ENCODE results near the gene GRAMD2B. TPM values are rescaled to one million over a fixed set of nuclear protein-coding genes. Genes with fewer than 3 reads are reported as not detected.

Gene GRAMD2B
- total and polyA plus RNA-seq, 2 of the 8 experiments (the other 6 are each of a cell fraction or from before 2014, with no cell fraction given): 6.4 to 9.4 TPM

GRCh38 chr5:126486332-126486731 is 63.1 kb downstream of the GRAMD2B start:
- no peak overlapping the region for H4K8ac ChIP-seq (ENCODE audit: extremely low read depth, insufficient read depth, low read length)
- H3K23ac ChIP-seq (ENCODE audit: insufficient read length): no peak overlapping the region
- H2AK5ac ChIP-seq (ENCODE audit: low read depth, low read length): no peak overlapping the region
- WGBS, 2 experiments (ENCODE audit: extremely low coverage in 1 of 2, insufficient coverage in 1 of 2, insufficient read length in 1 of 2, insufficient replicate concordance in 2 of 2, low coverage in 1 of 2, low lambda C conversion rate in 2 of 2, missing lambda C conversion rate in 1 of 2): 90% methylated on average over 3 of the region's 3 CpGs; no CpG with 5 or more reads in 1 of the 2 experiments
- no peak overlapping the region for H2BK120ac ChIP-seq (replicated peaks; ENCODE audit: low read depth, low read length)
- POLR2A ChIA-PET (ENCODE audit: partially characterized antibody): no interaction called here
- no peaks in the 10 kb centered on the region for H3K79me2 ChIP-seq (ENCODE audit: control insufficient read depth in 1 of 2, insufficient read depth in 2 of 2, low read length in 2 of 2)
- H4K20me1 ChIP-seq (replicated peaks in 1 of 2; ENCODE audit: control insufficient read depth in 1 of 2, insufficient read depth in 2 of 2, low read length in 2 of 2): no peaks in the 10 kb centered on the region
- H3K4ac ChIP-seq (replicated peaks; ENCODE audit: insufficient read length, low read depth, low read length): no peak overlapping the region
- no peaks in the 10 kb centered on the region for H3K4me1 ChIP-seq (replicated peaks in 1 of 4; ENCODE audit: control insufficient read depth in 3 of 4, insufficient read depth in 4 of 4, low read length in 3 of 4)
- H3K18ac ChIP-seq (ENCODE audit: extremely low read depth, low read length): no peak overlapping the region
- H3K9me3 ChIP-seq (ENCODE audit: insufficient read depth in 2 of 2, low read depth in 1 of 2, low read length in 1 of 2): no peaks in the 10 kb centered on the region
- DNase-seq (ENCODE audit: low read depth in 1 of 2, low spot score in 2 of 2) (no peak), FAIRE-seq (no peak)
- H3K56ac ChIP-seq (replicated peaks; ENCODE audit: insufficient read length, low read depth, low read length): no peak overlapping the region
- H3K4me3 ChIP-seq (ENCODE audit: extremely low read depth in 1 of 4, insufficient read depth in 2 of 4, low read depth in 3 of 4, low read length in 4 of 4): no peak overlapping the region
- CTCF ChIA-PET (ENCODE audit: partially characterized antibody): interaction anchor here (0.7 to 6.0 kb wide), 3 partner anchors 11 to 126 kb away, joined by 3 to 60 read pairs (median 3); no protein-coding TSS in a partner anchor
- H3K23me2 ChIP-seq (ENCODE audit: low read depth, low read length): no peaks in the 10 kb centered on the region
- H2AFZ ChIP-seq (ENCODE audit: low read length): no peak overlapping the region
- H2BK12ac ChIP-seq (ENCODE audit: low read depth, low read length): no peak overlapping the region
- H3K27ac ChIP-seq (ENCODE audit: low read depth, low read length): no peak overlapping the region
- H3K79me1 ChIP-seq (ENCODE audit: low read depth, low read length): no peaks in the 10 kb centered on the region
- H3K14ac ChIP-seq (ENCODE audit: insufficient read length): no peak overlapping the region
- H2BK5ac ChIP-seq (ENCODE audit: low read depth, low read length): no peak overlapping the region
- H3K4me2 ChIP-seq (ENCODE audit: insufficient read depth in 1 of 2, low read depth in 2 of 2, low read length in 2 of 2): no peak overlapping the region
- no peak overlapping the region for H2BK20ac ChIP-seq (ENCODE audit: low read length)
- H3K9ac ChIP-seq (replicated peaks in 1 of 4; ENCODE audit: extremely low read depth in 1 of 4, low read depth in 3 of 4, low read length in 3 of 4): no peak overlapping the region
- H2BK15ac ChIP-seq (ENCODE audit: low read length): no peak overlapping the region
- no peaks in the 10 kb centered on the region for H3K27me3 ChIP-seq (replicated peaks in 1 of 4; ENCODE audit: control insufficient read depth in 3 of 4, extremely low read depth in 1 of 4, insufficient read depth in 3 of 4, low read length in 3 of 4)
- peaks cover 2 to 67% (median 28%) of the 10 kb centered on the region in 4 experiments for H3K36me3 ChIP-seq (ENCODE audit: control insufficient read depth in 2 of 4, insufficient read depth in 4 of 4, low read length in 3 of 4)
- no peak overlapping the region for H4K5ac ChIP-seq (ENCODE audit: insufficient read length, low read depth, low read length)
- no peak overlapping the region for H4K91ac ChIP-seq (replicated peaks; ENCODE audit: insufficient read length, low read length)
- no peak for TF ChIP-seq HDAC6 (IDR thresholded peaks at IDR 0.05; ENCODE audit: low read depth, low read length)
- no peak for TF ChIP-seq BCL11A (IDR thresholded peaks at IDR 0.05; ENCODE audit: low read depth in 2 of 2, low read length in 2 of 2)
- no peak for TF ChIP-seq CTBP2 (IDR thresholded peaks at IDR 0.05; ENCODE audit: borderline replicate concordance, insufficient read depth, insufficient read length, low read length)
- no peak for TF ChIP-seq BRCA1 (IDR thresholded peaks at IDR 0.05; ENCODE audit: low read depth, low read length)

Measured in H1 (cell line).